ENCODE results near the gene SUGCT. TPM values are rescaled to one million over a fixed set of nuclear protein-coding genes. Genes with fewer than 3 reads are reported as not detected.

SUGCT gene
- total RNA-seq, 2 donors from 2014 or later: 0.68 to 2.5 TPM

DNA sequence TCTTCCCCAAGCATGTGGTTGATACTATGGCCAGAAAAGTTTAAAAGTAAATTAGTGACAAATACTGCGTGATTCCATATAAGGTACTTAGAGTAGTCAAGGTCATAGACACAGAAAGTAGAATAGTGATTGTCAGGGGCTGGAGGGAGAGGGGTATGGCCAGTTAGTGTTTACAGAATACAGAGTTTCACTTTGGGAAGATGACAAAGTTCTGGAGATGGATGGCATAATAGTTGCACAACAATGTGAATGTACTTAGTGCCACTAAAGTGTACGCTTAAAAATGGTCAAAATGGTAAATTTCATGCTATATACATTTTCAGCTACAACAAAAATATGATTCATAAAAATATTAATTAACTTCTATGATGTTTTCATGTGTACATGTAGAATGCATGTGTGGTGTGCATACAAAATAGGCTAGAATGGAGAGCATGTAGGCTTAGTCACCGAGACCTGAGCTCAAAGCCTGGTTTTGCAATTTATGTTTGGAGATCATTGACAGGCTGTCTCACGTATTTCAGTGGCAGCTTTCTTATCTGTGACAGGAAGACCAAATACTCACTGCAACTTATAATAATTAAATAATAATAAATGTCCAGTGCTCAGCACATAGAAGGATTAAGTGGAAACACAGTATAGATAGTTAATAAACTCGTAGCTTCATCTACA, 625.6 kb downstream of the SUGCT start:
- H3K4me1 Mint-ChIP-seq: no peaks in the 10 kb centered on the region
- no peak for ATAC-seq

GRCh38 chr7:40760987-40761386, 626.2 kb downstream of the SUGCT start:
- no peak for ATAC-seq
- H3K27ac Mint-ChIP-seq: no peak overlapping the region
- no peak overlapping the region for H3K4me3 Mint-ChIP-seq

More for the DNA sequence above, 625.6 kb downstream of the SUGCT start:
- Mint-ChIP-seq H3K4me3 (no peak overlapping the region), H3K27ac (no peak overlapping the region), H3K27me3 (no peaks in the 10 kb centered on the region), H3K36me3 (ENCODE audit: low read depth) (no peaks in the 10 kb centered on the region)
- no peak for DNase-seq
- H3K9me3 ChIP-seq (ENCODE audit: control insufficient read depth, low read length, poor library complexity, severe bottlenecking): no peaks in the 10 kb centered on the region

DNA sequence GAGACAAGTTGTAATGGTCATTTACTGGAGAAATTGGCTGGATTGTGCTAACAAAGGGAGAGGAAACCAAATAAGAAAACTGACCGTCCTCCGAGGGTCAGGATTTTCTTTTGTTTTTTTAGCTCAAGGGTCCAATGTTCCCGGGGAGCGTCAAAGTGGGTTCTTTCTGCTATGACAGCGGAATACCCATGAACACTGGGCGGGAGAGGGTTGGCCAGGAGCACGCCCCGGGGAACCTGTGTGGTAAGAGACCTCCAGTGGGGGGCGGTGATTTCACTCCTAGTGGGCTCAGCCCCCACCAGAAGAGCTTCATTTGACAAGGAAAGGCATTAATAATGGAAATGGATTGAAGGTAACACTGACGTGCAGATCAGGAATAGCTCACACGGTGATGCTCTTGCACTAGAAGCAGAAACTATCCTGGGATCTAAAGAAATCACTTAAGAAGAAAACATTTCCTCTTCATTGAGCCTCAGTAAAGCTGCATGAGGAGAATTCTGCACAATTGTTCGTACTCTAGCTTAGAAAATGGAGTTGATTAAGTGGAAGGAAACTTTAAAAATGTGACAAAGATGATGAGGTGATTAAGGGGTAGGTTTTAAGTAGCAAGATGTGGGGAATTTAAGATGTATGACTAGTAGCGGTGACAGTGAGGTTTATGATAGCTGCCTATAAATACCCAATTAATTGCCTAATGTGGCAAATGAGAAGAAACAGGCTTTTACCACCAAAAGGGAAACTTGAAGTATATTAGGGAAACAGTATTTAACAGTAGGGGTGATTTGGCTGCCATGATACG, 627.2 kb downstream of the SUGCT start:
- no peak for ATAC-seq
- DNase-seq: no peak
- H3K27ac Mint-ChIP-seq: no peak overlapping the region
- H3K36me3 Mint-ChIP-seq (ENCODE audit: low read depth): no peaks in the 10 kb centered on the region
- H3K4me1 Mint-ChIP-seq: no peaks in the 10 kb centered on the region
- H3K27me3 Mint-ChIP-seq: no peaks in the 10 kb centered on the region
- H3K4me3 Mint-ChIP-seq: no peak overlapping the region
- H3K9me3 ChIP-seq (ENCODE audit: control insufficient read depth, low read length, poor library complexity, severe bottlenecking): no peaks in the 10 kb centered on the region

More at GRCh38 chr7:40760987-40761386, 626.2 kb downstream of the SUGCT start:
- H3K4me1 Mint-ChIP-seq: no peaks in the 10 kb centered on the region
- no peaks in the 10 kb centered on the region for H3K9me3 ChIP-seq (ENCODE audit: control insufficient read depth, low read length, poor library complexity, severe bottlenecking)
- H3K36me3 Mint-ChIP-seq (ENCODE audit: low read depth): no peaks in the 10 kb centered on the region
- no peak for DNase-seq
- H3K27me3 Mint-ChIP-seq: no peaks in the 10 kb centered on the region

- Mint-ChIP-seq H3K27me3 (no peaks in the 10 kb centered on the region), H3K27ac (no peak overlapping the region), H3K4me1 (no peaks in the 10 kb centered on the region), H3K36me3 (ENCODE audit: low read depth) (no peaks in the 10 kb centered on the region), H3K4me3 (no peak overlapping the region)
- H3K9me3 ChIP-seq (ENCODE audit: control insufficient read depth, low read length, poor library complexity, severe bottlenecking): no peaks in the 10 kb centered on the region
- DNase-seq (no peak), ATAC-seq (no peak)
Observed at GRCh38 chr7:40763319-40764287, 628.8 kb downstream of the SUGCT start.

GRCh38 chr7:40765639-40766038, 630.8 kb downstream of the SUGCT start:
- no peak for DNase-seq
- H3K4me3 Mint-ChIP-seq: no peak overlapping the region
- no peak for ATAC-seq
- H3K27ac Mint-ChIP-seq: no peak overlapping the region
- H3K36me3 Mint-ChIP-seq (ENCODE audit: low read depth): no peaks in the 10 kb centered on the region
- no peaks in the 10 kb centered on the region for H3K4me1 Mint-ChIP-seq
- H3K9me3 ChIP-seq (ENCODE audit: control insufficient read depth, low read length, poor library complexity, severe bottlenecking): no peaks in the 10 kb centered on the region
- no peaks in the 10 kb centered on the region for H3K27me3 Mint-ChIP-seq

GRCh38 chr7:40772096-40772495, 637.3 kb downstream of the SUGCT start:
- no peak for DNase-seq
- no peak overlapping the region for H3K4me3 Mint-ChIP-seq
- no peak overlapping the region for H3K27ac Mint-ChIP-seq
- H3K4me1 Mint-ChIP-seq: no peaks in the 10 kb centered on the region
- H3K27me3 Mint-ChIP-seq: no peaks in the 10 kb centered on the region
- no peak for ATAC-seq
- no peaks in the 10 kb centered on the region for H3K9me3 ChIP-seq (ENCODE audit: control insufficient read depth, low read length, poor library complexity, severe bottlenecking)
- no peaks in the 10 kb centered on the region for H3K36me3 Mint-ChIP-seq (ENCODE audit: low read depth)

DNA sequence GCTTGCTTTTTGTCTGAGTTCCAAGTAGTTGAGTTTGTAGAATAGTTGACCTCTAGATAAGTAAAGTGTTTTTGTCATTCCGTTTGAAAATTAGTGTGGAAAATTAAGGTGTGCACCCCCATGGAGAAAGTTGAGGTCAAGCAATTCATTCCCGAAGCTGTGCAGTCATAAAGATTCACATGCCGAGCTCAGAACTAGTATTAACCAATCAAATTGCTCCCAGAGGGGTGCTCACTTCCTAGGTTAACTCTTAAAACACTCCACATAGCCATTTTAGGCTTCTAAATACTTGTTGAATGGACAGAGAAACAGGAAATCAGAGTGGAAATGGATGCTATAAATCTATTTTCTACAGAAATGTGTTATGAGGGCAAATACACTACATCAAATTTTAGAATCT, 638.9 kb downstream of the SUGCT start:
- ATAC-seq: no peak
- Mint-ChIP-seq H3K4me3 (no peak overlapping the region), H3K36me3 (ENCODE audit: low read depth) (no peaks in the 10 kb centered on the region)

GRCh38 chr7:40775877-40776276, 641.1 kb downstream of the SUGCT start:
- Mint-ChIP-seq H3K27me3 (no peaks in the 10 kb centered on the region), H3K4me1 (no peaks in the 10 kb centered on the region), H3K36me3 (ENCODE audit: low read depth) (no peaks in the 10 kb centered on the region), H3K4me3 (no peak overlapping the region), H3K27ac (no peak overlapping the region)
- no peak for ATAC-seq
- no peak for DNase-seq
- H3K9me3 ChIP-seq (ENCODE audit: control insufficient read depth, low read length, poor library complexity, severe bottlenecking): no peaks in the 10 kb centered on the region

More for the DNA sequence above, 638.9 kb downstream of the SUGCT start:
- no peak overlapping the region for H3K27ac Mint-ChIP-seq
- no peaks in the 10 kb centered on the region for H3K4me1 Mint-ChIP-seq
- no peaks in the 10 kb centered on the region for H3K27me3 Mint-ChIP-seq
- no peaks in the 10 kb centered on the region for H3K9me3 ChIP-seq (ENCODE audit: control insufficient read depth, low read length, poor library complexity, severe bottlenecking)
- DNase-seq: no peak

- Mint-ChIP-seq H3K4me1 (no peaks in the 10 kb centered on the region), H3K27me3 (no peaks in the 10 kb centered on the region), H3K4me3 (no peak overlapping the region), H3K27ac (no peak overlapping the region), H3K36me3 (ENCODE audit: low read depth) (no peaks in the 10 kb centered on the region)
- ATAC-seq (no peak), DNase-seq (no peak)
- H3K9me3 ChIP-seq (ENCODE audit: control insufficient read depth, low read length, poor library complexity, severe bottlenecking): no peaks in the 10 kb centered on the region
Observed at GRCh38 chr7:40777730-40778312, 643.0 kb downstream of the SUGCT start.

GRCh38 chr7:40780460-40780859, 645.7 kb downstream of the SUGCT start:
- no peaks in the 10 kb centered on the region for H3K9me3 ChIP-seq (ENCODE audit: control insufficient read depth, low read length, poor library complexity, severe bottlenecking)
- no peaks in the 10 kb centered on the region for H3K4me1 Mint-ChIP-seq
- no peak overlapping the region for H3K27ac Mint-ChIP-seq
- H3K4me3 Mint-ChIP-seq: no peak overlapping the region
- no peaks in the 10 kb centered on the region for H3K36me3 Mint-ChIP-seq (ENCODE audit: low read depth)
- H3K27me3 Mint-ChIP-seq: no peaks in the 10 kb centered on the region
- DNase-seq: no peak
- no peak for ATAC-seq

DNA sequence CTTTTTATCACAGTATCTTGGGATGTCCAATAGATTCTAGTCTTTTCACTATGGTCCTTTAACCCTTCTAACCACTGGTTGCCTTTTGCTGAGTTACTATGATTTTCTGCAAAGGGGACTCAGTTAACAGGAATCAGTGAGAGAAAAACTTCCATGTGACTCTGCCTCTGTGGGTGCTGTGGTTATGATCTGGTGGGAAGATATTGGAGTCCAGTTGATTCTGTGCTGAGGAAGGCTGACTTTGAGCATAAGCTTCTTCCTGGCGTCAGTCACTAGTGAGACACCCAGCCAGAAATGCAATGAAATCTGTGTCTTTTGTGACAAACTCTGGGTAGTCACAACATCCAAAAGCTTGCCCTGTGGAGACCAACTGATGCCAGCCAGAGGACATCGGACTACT, 648.0 kb downstream of the SUGCT start:
- H3K4me3 Mint-ChIP-seq: no peak overlapping the region
- ATAC-seq: no peak

GRCh38 chr7:40784176-40784575, 649.4 kb downstream of the SUGCT start:
- H3K4me3 Mint-ChIP-seq: no peak overlapping the region
- no peaks in the 10 kb centered on the region for H3K9me3 ChIP-seq (ENCODE audit: control insufficient read depth, low read length, poor library complexity, severe bottlenecking)

More for the DNA sequence above, 648.0 kb downstream of the SUGCT start:
- DNase-seq: no peak
- no peaks in the 10 kb centered on the region for H3K27me3 Mint-ChIP-seq
- no peak overlapping the region for H3K27ac Mint-ChIP-seq
- no peaks in the 10 kb centered on the region for H3K9me3 ChIP-seq (ENCODE audit: control insufficient read depth, low read length, poor library complexity, severe bottlenecking)
- no peaks in the 10 kb centered on the region for H3K36me3 Mint-ChIP-seq (ENCODE audit: low read depth)
- H3K4me1 Mint-ChIP-seq: no peaks in the 10 kb centered on the region

DNA sequence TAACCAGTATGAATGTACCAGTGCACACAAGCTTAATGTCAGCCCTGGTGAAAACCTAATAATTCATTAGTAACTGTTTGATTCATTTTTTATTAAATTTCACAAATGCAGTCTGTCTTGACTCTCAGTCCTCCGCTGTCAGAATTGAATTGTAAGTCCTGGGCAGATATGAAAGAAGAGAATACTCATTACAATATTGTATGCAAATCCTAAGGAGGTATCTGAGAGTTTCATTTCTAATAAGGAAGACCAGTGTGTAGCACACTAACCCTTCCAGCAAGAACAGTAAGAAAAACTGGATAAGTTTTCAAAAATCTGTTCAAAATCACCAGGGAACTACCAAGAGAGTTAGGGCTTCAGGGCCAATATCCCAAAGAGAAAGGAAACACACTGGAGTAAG, 652.1 kb downstream of the SUGCT start:
- Mint-ChIP-seq H3K4me3 (no peak overlapping the region), H3K27ac (no peak overlapping the region), H3K27me3 (no peaks in the 10 kb centered on the region), H3K36me3 (ENCODE audit: low read depth) (no peaks in the 10 kb centered on the region), H3K4me1 (no peaks in the 10 kb centered on the region)
- ATAC-seq (no peak), DNase-seq (no peak)
- H3K9me3 ChIP-seq (ENCODE audit: control insufficient read depth, low read length, poor library complexity, severe bottlenecking): no peaks in the 10 kb centered on the region

More at GRCh38 chr7:40784176-40784575, 649.4 kb downstream of the SUGCT start:
- no peak for DNase-seq
- H3K4me1 Mint-ChIP-seq: no peaks in the 10 kb centered on the region
- H3K27me3 Mint-ChIP-seq: no peaks in the 10 kb centered on the region
- no peak for ATAC-seq
- H3K27ac Mint-ChIP-seq: no peak overlapping the region
- no peaks in the 10 kb centered on the region for H3K36me3 Mint-ChIP-seq (ENCODE audit: low read depth)
